CD4-positive, alpha-beta T cell treated with Interleukin-15 for 4 hours (primary cell): ENCODE measurements around the gene TARS1.

Experiments used
- DNase-seq: peaks from one replicate; pipeline ENCODE4 v3.0.0-alpha.2; 2020; ENCODE audit warnings: low spot score

TARS1 gene

GRCh38 chr5:33440482-33441240 is at the start of gene TARS1:
Gene TARS1 (plus strand): TSS chr5:33440965. CDS start chr5:33441087, 122 bp downstream.
- DNase-seq: peak; percentile 95

DNA sequence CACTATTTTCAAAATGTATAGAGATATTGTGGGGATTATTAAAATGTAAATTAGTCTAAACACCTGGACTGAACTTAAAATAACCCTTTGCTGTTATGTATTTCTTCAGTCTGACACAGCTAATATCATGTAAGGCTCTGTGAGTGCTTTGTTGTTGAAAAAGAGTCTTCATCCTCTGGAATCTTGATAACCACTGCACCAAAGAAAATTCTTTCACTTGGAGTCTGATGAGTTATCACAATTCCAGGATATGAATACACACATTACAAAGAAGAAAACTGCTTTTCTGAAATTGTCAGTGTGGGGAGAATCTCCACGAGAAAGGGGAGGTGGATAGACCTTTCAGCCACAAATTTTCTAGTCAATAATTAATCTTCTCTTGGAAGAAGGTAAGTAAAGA is 42.3 kb upstream of the TARS1 start:
- no peak for DNase-seq

DNA sequence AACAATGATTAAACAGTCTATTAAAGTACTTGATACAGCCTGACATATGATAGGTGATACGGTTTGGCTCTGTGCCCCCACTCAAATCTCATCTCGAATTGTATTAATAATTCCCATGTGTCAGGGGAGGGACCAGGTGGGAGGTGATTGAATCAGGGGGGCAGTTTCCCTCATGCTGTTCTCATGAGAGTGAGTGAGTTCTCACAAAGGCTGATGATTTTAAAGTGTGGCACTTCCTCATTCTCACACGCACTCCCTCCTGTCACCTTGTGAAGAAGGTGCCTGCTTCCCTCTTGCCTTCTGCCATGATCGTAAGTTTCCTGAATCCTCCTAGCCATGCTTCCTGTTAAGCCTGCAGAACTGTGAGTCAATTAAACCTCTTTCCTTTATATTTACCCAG is 40.1 kb upstream of the TARS1 start:
- DNase-seq: no peak

DNA sequence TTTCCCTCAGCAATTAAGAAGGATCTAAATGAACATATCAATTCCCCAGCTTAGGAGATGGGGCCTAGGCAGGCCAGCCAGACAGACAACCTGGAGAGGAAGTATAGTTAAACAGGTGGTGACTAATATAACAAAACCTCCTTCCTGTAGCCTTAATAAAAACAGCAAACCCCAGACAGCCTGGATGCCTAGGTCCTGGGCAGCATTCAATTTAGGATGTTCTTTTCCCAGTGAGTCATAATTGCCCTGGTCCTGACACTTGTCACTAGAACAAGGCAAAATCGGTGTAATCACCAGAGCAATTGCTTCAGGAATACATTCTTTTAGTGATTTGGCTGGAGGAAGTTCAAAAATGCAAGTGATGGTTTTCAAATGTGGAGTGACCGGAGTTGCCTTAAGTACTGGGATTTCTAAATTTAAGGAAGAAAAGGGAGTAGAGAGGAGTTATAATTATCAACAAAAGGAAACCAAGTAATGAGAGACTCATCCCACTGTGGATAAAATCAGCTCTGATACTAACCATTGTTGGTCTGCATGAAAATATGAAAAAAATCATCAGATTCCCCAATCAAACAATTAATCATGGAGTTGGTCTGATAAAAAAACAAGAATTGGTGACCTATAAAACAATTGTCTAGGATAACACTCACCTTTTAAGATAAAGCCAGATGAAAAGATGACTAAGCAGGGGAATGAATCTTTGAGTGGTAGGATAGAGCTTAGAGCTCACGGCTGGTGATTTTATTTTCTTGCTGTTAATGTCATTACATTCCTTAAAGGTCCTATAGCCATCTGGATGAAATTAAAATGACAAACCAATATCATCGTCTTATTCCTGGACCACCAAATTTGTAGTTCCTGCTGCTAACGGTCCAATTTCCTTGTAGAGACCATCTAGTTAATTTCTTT is 39.0 kb upstream of the TARS1 start:
- DNase-seq: no peak

- no peak for DNase-seq
Observed at GRCh38 chr5:33403187-33403586, 37.6 kb upstream of the TARS1 start.

DNA sequence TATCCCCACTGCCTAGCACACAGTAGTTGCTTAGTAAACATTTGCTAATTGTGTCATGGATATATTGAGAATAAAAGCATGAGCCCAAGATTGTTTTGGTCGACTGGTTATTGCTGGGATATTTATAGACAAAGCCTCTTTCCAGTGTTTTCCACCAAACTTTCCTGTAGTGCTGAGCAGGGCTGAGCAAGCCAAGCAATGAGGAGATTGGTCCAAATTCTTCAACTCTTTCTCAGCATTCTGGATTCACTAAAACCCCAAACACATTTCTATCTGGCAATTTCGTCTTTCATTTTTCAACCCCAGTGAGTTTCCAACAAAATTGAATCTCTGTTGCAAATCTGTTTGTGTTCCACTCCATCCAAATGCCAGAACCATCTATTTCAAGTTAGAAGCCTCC is 31.9 kb upstream of the TARS1 start:
- no peak for DNase-seq

DNA sequence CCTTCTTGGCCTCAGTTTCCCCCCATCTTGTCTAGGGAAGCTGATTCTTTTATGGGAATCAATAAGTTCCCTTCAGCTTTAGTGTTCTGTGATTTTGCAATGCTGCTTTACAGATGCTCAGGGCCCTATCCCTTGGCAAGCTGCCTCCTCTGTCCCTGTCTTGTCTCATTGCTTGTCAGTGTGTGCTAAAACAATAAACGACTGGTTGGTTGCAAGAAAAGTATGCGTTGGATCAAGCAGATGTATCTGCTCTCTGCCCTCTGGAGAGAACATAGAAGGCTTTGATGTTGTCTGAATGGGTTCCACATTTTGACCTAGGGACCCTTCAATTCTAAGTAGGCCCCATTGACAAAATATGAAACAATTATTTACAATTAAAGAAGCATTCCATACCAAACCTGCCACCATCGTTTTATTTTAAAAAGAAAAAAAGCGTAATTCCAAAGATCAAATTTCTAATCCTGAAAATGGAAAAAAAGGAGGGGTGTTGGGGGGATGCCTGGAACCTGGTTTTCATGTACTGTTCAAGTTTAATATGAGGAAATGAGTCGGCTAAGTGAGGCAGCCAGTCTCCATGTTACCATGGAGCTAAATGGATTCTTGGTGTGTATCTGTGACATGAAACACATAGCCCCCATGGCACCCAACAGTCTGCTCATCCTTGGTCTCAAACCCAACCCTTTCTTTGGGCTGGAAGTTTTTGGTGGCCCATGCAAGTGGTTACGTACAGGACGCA is 31.2 kb upstream of the TARS1 start:
- DNase-seq: no peak

DNA sequence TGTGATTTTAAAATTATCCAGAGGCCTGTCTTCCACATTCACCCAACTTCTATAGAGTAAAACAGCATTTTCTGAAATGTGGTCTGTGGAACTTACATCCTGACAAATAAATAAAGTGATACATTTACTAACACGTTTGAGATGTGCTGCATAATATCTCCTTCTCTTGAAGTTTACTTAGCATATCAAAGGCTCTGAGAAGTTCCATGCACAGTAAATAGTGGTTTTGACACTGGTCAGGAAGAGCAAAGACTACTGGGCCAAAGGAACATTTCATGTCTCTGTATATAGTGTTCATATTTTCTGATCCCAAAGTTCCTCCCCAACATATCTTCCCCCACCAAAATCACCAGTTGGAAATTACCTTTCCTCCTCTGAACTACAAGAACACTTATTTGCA is 30.5 kb upstream of the TARS1 start:
- no peak for DNase-seq

- no peak for DNase-seq
Observed at GRCh38 chr5:33411498-33411897, 29.3 kb upstream of the TARS1 start.

DNA sequence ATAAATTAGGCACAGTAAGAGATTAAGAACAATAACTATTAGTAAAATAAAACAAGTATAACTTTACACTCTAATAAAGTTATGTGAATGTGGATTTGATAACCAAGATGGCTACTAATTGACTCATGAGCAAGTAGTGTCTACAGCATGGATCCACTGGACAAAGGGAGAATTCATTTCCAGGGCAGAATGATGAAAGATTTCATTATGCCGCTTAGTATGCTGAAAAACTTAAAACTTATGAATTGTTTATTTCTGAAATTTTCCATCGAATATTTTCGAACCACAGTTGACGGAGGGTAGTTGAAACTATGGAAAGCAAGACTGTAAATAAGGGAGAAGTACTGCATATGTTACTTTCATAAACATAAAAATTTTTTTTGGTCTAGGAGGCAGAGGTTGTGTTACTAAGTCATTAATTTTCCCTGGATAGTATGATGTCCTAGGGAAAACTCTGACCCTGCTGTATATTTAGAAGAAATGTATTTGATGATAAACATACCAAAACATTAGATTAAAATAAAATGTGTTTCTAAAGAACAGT is 24.9 kb upstream of the TARS1 start:
- DNase-seq: no peak

DNA sequence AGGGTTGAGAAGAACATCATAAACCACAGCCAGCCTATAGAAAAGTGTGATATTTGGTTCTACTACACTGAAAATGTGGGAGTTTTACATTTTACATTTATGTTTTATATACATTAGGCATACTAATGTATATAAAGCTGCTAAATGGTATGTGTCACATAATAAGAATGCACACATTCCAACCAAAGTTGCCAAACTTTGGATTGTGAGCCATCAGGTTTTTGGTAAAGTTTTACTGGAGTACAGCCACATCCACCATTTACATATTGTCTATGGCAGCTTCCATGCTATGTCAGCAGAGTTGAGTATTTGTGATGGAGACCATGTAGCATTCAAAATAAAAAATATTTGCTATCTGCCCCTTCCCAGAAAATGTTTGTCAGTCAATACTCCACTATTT is 23.1 kb upstream of the TARS1 start:
- DNase-seq: no peak

DNA sequence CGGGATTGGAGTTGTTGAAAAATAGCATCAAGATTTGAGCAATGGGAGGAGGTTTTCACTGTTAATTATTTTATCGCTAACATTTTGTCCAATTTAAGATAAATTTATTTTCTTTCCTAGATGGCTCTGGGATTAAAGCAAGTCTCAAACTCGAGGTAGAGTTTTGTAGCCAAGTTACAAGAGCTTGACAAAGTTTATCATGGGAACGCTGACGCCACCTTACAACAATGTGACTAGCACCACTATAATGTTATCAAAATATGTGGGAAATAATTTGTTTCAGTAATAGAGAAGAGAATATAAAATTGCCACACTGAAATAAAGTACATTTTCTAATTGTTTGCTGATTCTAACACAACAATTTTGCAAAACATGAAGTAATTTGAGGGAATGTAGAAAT is 19.8 kb upstream of the TARS1 start:
- no peak for DNase-seq

GRCh38 chr5:33422191-33422590 is 18.6 kb upstream of the TARS1 start:
- DNase-seq: no peak

DNA sequence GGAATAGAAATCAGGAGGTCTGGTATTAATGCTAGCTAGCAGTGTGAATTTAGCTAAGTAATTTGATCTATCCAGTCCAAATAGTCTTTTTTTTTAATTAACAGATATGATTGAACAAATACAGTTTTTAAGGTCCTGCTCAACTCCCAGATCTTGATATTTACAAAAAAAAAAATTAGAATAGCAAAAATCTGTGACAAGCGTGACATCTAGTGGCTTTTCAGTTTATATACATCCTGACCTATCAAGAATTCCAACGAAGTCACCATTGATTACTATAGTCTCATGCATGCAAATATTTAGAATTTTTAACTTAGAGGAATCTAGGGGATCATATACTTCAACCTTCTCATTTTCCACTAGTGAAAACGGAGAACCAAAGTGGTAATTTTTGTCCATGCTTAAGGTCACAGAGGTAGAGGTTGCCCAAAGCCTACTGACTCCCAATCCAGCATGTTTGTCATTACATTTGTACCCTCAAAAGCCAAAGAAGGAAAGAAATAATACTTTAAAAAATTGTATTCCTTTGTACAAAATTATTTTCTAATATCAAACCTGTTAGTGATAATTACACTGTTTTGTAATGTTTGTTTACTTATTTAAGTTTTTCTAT is 17.6 kb upstream of the TARS1 start:
- DNase-seq: no peak

- DNase-seq: no peak
Observed at GRCh38 chr5:33425314-33425713, 15.5 kb upstream of the TARS1 start.

DNA sequence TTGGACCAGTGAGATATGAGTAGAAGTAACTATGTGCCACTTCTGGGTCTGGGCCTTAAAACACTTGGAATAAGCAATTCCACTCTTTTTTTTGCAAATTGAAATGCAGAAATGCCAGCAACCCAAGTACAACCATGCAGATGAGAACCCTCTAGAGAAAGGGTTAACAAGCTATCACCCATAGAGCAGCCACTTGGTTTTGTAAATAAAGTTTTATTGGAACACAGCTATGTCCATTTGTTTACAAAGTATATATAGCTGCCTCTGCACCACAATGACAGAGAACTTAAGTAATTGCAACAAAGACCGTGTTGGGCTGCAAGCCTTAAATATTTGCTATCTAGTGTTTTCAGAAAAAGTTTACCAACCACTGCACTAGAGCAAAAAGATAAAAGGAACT is 9.8 kb upstream of the TARS1 start:
- no peak for DNase-seq

DNA sequence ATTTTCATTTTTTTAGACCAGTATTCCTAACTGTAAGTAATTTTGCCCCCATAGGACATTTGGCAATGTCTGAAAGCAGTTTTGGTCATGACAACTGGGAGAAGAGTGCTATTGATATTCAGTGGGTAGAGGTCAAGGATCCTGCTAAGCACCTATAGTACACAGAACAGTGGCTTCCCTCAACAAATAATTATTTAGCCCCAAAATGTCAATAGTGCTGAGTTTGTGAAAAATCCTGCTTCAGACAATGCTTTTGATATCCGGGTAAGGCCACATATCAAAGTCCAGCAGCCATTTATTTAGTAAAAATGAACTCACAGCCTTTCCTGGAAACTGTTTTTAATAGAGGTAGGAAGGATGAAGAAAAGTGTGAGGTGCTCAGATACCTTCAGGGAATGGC is 8.1 kb upstream of the TARS1 start:
- DNase-seq: no peak

DNA sequence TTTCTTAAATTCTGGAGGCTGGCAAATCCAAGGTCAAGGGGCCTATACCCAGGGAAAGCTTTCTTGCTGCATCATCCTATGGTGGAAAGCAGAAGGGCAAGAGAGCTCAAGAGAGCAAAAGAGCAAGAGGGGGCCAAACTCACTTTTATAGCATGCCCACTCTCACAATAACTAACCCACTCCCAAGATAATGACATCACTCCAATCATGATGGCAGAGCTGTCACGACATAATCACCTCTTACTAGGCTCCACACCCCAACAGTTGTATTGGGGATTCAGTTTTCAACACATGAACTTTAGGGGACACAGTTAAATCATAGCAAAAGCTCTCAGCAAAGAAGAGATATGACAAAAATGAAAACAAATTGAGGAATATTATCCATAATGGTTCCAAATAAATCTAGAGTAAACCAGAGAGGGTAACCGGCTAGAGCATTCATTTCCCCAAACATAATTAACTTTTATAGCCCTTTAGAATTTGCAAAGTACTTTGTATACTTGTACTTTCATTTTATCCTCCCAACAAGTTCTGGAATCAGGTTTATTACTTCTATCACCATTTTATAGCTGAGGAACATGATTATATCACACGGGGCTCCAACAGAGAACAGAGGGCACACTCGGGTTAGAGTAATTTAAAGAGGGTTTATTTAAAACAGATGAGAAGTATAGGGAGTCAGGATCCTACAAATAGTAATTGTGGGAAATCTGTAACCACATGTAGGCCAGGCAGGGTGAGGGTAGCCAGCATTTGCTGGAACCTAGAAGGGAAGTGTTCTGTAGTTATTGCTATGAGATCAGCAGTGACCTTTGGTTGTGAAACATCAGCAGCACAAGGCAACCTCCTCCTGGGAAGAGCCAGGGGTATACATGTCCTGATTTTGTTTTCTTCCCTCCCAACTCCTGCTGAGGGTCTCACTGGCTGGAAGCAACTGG is 7.2 kb upstream of the TARS1 start:
- no peak for DNase-seq

DNA sequence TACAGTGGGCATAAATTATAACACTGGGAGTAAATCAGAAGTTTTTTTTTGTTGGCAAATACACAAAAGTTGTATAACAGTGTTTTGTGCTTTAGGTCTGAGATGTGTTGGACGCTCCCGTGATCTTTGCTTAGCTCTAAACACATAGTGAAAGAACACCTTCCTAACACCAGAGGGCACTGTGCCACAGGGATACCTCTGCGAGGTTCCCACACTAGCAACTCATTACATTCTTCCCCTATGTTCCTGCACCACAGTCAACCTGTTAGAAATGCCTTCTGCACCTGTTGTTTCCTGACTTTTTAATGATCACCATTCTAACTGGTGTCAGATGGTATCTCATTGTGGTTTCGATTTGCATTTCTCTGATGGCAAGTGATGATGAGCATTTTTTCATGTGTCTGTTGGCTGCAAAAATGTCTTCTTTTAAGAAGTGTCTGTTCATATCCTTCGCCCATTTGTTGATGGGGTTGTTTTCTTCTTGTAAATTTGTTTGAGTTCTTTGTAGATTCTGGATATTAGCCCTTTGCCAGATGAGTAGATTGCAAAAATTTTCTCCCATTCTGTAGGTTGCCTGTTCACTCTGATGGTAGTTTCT is 4.8 kb upstream of the TARS1 start:
- peak; percentile 76 for DNase-seq

GRCh38 chr5:33438996-33439395 is 1.8 kb upstream of the TARS1 start:
- DNase-seq: no peak
